ENCODE results near the gene XXYLT1. TPM values are rescaled to one million over a fixed set of nuclear protein-coding genes. Genes with fewer than 3 reads are reported as not detected.

The XXYLT1 gene
- total RNA-seq, 2 experiments from 2014 or later = 17.2 to 19.6 TPM

DNA sequence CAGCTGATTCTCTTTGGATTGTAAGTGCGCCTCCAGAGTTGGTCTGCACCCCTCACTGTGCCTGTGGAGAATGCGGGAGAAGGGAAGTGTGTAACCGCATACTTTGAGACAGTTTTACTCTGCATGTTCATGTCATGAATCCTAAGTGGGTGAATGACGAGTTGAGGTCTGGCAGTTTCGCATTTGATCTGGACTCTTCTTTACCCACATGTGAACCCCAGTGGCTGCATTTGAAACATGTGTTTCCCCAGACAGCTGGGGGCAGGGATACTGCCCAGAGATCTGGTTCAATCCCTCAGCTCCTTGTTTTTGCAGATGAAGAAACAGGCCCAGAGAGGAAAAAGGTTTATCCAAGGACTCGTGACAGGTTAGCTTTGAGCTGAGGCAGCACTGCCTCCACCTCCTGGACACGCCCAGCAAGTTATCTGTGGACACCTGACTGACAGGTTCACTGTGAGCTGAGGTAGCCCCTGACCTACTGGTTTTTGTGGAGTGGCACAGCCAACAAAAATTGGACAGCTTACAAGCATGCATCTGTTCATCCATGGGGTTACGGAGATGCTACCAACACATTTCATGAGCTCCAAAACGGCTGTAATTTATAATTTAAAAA is 207.3 kb downstream of the XXYLT1 start:
- H2AFZ ChIP-seq (ENCODE audit: low read length) = no peak overlapping the region
- no TSS peak for BruUV-seq (replicated peaks)
- H4K20me1 ChIP-seq (ENCODE audit: insufficient read depth, low read length) = no peaks in the 10 kb centered on the region
- no peaks in the 10 kb centered on the region for H3K9me2 ChIP-seq (ENCODE audit: insufficient read depth, low read length)
- H3K36me3 ChIP-seq (ENCODE audit: insufficient read depth, low read length) = peaks cover 16% of the 10 kb centered on the region; the same call in 1 of the 2 replicates
- H3K4me1 ChIP-seq (ENCODE audit: insufficient read depth, low read length, poor library complexity, severe bottlenecking) = peaks cover 22% of the 10 kb centered on the region
- no peaks in the 10 kb centered on the region for H3K79me2 ChIP-seq (ENCODE audit: insufficient read depth, low read depth, low read length)
- intact Hi-C loops (cut with micrococcal nuclease; ENCODE audit: unreplicated experiment) = no loop called here
- no peak overlapping the region for H3K4me3 ChIP-seq (ENCODE audit: low read depth, low read length, poor library complexity, severe bottlenecking)
- peak overlapping the region; percentile 73; the same call in 1 of the 2 replicates for H3K4me2 ChIP-seq (ENCODE audit: low read length)
- ChIA-PET POLR2A (interaction anchor here (0.5 to 1.1 kb wide), 5 partner anchors 9 to 481 kb away, joined by 3 to 4 read pairs (median 3); no protein-coding TSS in a partner anchor), CTCF (ENCODE audit: unreplicated experiment) (interaction anchor here (1.0 to 1.3 kb wide), 2 partner anchors 18 to 21 kb away, joined by 3 to 4 read pairs; no protein-coding TSS in a partner anchor)
- TF ChIP-seq, protein P1, sequence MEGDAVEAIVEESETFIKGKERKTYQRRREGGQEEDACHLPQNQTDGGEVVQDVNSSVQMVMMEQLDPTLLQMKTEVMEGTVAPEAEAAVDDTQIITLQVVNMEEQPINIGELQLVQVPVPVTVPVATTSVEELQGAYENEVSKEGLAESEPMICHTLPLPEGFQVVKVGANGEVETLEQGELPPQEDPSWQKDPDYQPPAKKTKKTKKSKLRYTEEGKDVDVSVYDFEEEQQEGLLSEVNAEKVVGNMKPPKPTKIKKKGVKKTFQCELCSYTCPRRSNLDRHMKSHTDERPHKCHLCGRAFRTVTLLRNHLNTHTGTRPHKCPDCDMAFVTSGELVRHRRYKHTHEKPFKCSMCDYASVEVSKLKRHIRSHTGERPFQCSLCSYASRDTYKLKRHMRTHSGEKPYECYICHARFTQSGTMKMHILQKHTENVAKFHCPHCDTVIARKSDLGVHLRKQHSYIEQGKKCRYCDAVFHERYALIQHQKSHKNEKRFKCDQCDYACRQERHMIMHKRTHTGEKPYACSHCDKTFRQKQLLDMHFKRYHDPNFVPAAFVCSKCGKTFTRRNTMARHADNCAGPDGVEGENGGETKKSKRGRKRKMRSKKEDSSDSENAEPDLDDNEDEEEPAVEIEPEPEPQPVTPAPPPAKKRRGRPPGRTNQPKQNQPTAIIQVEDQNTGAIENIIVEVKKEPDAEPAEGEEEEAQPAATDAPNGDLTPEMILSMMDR (conservative IDR thresholded peaks at IDR 0.05; ENCODE audit: low read length) = no peak
- TF ChIP-seq EZH2phosphoT487 (IDR thresholded peaks at IDR 0.05; ENCODE audit: borderline replicate concordance, low read depth, low read length) = no peak
- no peaks in the 10 kb centered on the region for H3K9me3 ChIP-seq (ENCODE audit: low read length)
- no peak for DNase-seq (ENCODE audit: low spot score)
- H3K27ac ChIP-seq (ENCODE audit: low read depth, low read length, poor library complexity, severe bottlenecking) = peak overlapping the region; percentile 66

DNA sequence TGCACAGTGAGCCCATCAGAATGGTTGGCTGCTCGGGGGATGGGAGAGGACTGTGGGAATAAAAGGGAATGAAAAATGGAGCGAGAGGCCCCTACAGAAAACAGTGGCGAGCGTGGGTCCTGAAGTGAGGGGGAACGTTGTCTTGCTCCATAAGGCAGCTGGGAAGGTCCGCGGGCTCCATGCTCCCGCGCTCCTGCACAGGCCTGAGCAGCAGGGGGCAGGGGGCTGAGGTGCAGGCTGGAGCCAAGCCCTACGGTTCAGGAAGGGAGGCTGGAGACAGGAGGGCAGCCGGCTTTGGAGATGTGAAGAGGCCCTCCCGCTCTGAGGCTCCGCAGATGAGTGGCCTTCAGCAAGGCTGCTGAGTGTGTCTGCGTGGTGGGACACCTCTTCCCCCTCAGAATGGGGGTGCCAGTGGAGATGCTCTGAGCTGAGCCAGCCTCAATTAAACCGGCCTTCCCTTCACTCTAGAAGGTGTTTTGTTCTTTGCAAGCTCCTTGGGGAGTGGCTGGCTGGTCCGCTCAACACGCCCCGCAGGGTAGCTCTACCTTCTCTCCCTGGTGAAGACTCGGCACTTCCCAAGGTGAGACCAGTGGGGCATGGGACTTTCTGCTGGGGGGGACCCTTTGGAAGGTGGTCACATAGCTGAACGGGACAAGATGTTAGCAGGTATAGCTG is 208.0 kb downstream of the XXYLT1 start:
- H3K9me3 ChIP-seq (ENCODE audit: low read length) = no peaks in the 10 kb centered on the region
- peaks cover 22% of the 10 kb centered on the region for H3K4me1 ChIP-seq (ENCODE audit: insufficient read depth, low read length, poor library complexity, severe bottlenecking)
- H3K27ac ChIP-seq (ENCODE audit: low read depth, low read length, poor library complexity, severe bottlenecking) = no peak overlapping the region
- POLR2A ChIA-PET = interaction anchor here (0.6 to 1.0 kb wide), 2 partner anchors 9 to 1464 kb away, joined by 3 read pairs; no protein-coding TSS in a partner anchor
- no peak for TF ChIP-seq EZH2phosphoT487 (IDR thresholded peaks at IDR 0.05; ENCODE audit: borderline replicate concordance, low read depth, low read length)
- TF ChIP-seq, protein P1 (conservative IDR thresholded peaks at IDR 0.05; ENCODE audit: low read length) = no peak
- H3K36me3 ChIP-seq (ENCODE audit: insufficient read depth, low read length) = peaks cover 13% of the 10 kb centered on the region; the same call in 1 of the 2 replicates
- BruUV-seq (replicated peaks) = no TSS peak
- CTCF ChIA-PET (ENCODE audit: unreplicated experiment) = interaction anchor here (1.0 to 1.3 kb wide), 2 partner anchors 17 to 21 kb away, joined by 3 to 4 read pairs; no protein-coding TSS in a partner anchor
- H3K4me2 ChIP-seq (ENCODE audit: low read length) = no peak overlapping the region
- no peaks in the 10 kb centered on the region for H3K9me2 ChIP-seq (ENCODE audit: insufficient read depth, low read length)
- no peak overlapping the region for H2AFZ ChIP-seq (ENCODE audit: low read length)
- intact Hi-C loops (cut with micrococcal nuclease; ENCODE audit: unreplicated experiment) = no loop called here
- no peak for DNase-seq (ENCODE audit: low spot score)
- no peaks in the 10 kb centered on the region for H4K20me1 ChIP-seq (ENCODE audit: insufficient read depth, low read length)
- no peak overlapping the region for H3K4me3 ChIP-seq (ENCODE audit: low read depth, low read length, poor library complexity, severe bottlenecking)
- no peaks in the 10 kb centered on the region for H3K79me2 ChIP-seq (ENCODE audit: insufficient read depth, low read depth, low read length)

Measured in OCI-LY7 (cell line).